ENCODE data around the gene DGKG. TPM values are rescaled to one million over a fixed set of nuclear protein-coding genes. Genes with fewer than 3 reads are reported as not detected.

The DGKG gene
- total and polyA plus RNA-seq, 2 of the 8 experiments (the other 6 are each of a cell fraction or from before 2014, with no cell fraction given) = 0.30 to 0.48 TPM

GRCh38 chr3:186359078-186359477, 3.0 kb downstream of the DGKG start:
- H3K4me2 ChIP-seq (ENCODE audit: insufficient read depth in 1 of 2, low read depth in 2 of 2, low read length in 2 of 2) = no peak overlapping the region
- peaks cover 3 to 15% (median 8%) of the 10 kb centered on the region in 4 experiments; a peak in 6 of 7 replicates for H3K4me1 ChIP-seq (replicated peaks in 1 of 4; ENCODE audit: control insufficient read depth in 3 of 4, insufficient read depth in 4 of 4, low read length in 3 of 4)
- no peak overlapping the region for H2BK120ac ChIP-seq (replicated peaks; ENCODE audit: low read depth, low read length)
- H2BK5ac ChIP-seq (ENCODE audit: low read depth, low read length) = no peak overlapping the region
- no peaks in the 10 kb centered on the region for H3K36me3 ChIP-seq (ENCODE audit: control insufficient read depth in 2 of 4, insufficient read depth in 4 of 4, low read length in 3 of 4)
- no peak overlapping the region for H4K91ac ChIP-seq (replicated peaks; ENCODE audit: insufficient read length, low read length)
- no peak overlapping the region for H3K4ac ChIP-seq (replicated peaks; ENCODE audit: insufficient read length, low read depth, low read length)
- H3K56ac ChIP-seq (replicated peaks; ENCODE audit: insufficient read length, low read depth, low read length) = no peak overlapping the region
- TF ChIP-seq BCL11A (IDR thresholded peaks at IDR 0.05; ENCODE audit: low read depth in 2 of 2, low read length in 2 of 2) (no peak), EGR1 (IDR thresholded peaks at IDR 0.05; ENCODE audit: borderline replicate concordance, low read depth, low read length) (no peak), SIRT6 (IDR thresholded peaks at IDR 0.05; ENCODE audit: low read length) (no peak), GTF2F1 (IDR thresholded peaks at IDR 0.05; ENCODE audit: borderline replicate concordance, low read depth, low read length) (no peak), KDM5A (IDR thresholded peaks at IDR 0.05; ENCODE audit: low read length) (no peak), TCF12 (IDR thresholded peaks at IDR 0.05; ENCODE audit: low read depth, low read length) (no peak), JUN (IDR thresholded peaks at IDR 0.05; ENCODE audit: low read depth, low read length) (no peak)
- 80% methylated on average over 3 of the region's 3 CpGs; no CpG with 5 or more reads in 1 of the 2 experiments for WGBS, 2 experiments (ENCODE audit: extremely low coverage in 1 of 2, insufficient coverage in 1 of 2, insufficient read length in 1 of 2, insufficient replicate concordance in 2 of 2, low coverage in 1 of 2, low lambda C conversion rate in 2 of 2, missing lambda C conversion rate in 1 of 2)
- no peaks in the 10 kb centered on the region for H3K79me1 ChIP-seq (ENCODE audit: low read depth, low read length)
- no peak for FAIRE-seq
- H4K20me1 ChIP-seq (replicated peaks in 1 of 2; ENCODE audit: control insufficient read depth in 1 of 2, insufficient read depth in 2 of 2, low read length in 2 of 2) = peaks cover 0 to 3% of the 10 kb centered on the region in 2 experiments
- peaks cover 35 to 42% (median 39%) of the 10 kb centered on the region in 4 experiments for H3K27me3 ChIP-seq (replicated peaks in 1 of 4; ENCODE audit: control insufficient read depth in 3 of 4, extremely low read depth in 1 of 4, insufficient read depth in 3 of 4, low read length in 3 of 4)
- DNase-seq (ENCODE audit: low read depth in 1 of 2, low spot score in 2 of 2) = no peak
- H3K4me3 ChIP-seq (ENCODE audit: extremely low read depth in 1 of 4, insufficient read depth in 2 of 4, low read depth in 3 of 4, low read length in 4 of 4) = no peak overlapping the region
- H2BK12ac ChIP-seq (ENCODE audit: low read depth, low read length) = no peak overlapping the region
- H3K79me2 ChIP-seq (ENCODE audit: control insufficient read depth in 1 of 2, insufficient read depth in 2 of 2, low read length in 2 of 2) = no peaks in the 10 kb centered on the region
- H3K9ac ChIP-seq (replicated peaks in 1 of 4; ENCODE audit: extremely low read depth in 1 of 4, low read depth in 3 of 4, low read length in 3 of 4) = no peak overlapping the region
- no peak overlapping the region for H2AFZ ChIP-seq (ENCODE audit: low read length)
- ChIA-PET CTCF (ENCODE audit: partially characterized antibody) (interaction anchor here (0.7 to 1.0 kb wide), 2 partner anchors 16 to 62 kb away, joined by 3 read pairs; no protein-coding TSS in a partner anchor), POLR2A (ENCODE audit: partially characterized antibody) (no interaction called here)
- H3K27ac ChIP-seq (ENCODE audit: low read depth, low read length) = no peak overlapping the region
- H3K23ac ChIP-seq (ENCODE audit: insufficient read length) = no peak overlapping the region
- no peak overlapping the region for H2BK15ac ChIP-seq (ENCODE audit: low read length)
- H4K8ac ChIP-seq (ENCODE audit: extremely low read depth, insufficient read depth, low read length) = no peak overlapping the region
- no peak overlapping the region for H2AK5ac ChIP-seq (ENCODE audit: low read depth, low read length)
- H2BK20ac ChIP-seq (ENCODE audit: low read length) = no peak overlapping the region
- peaks cover 21% of the 10 kb centered on the region for H3K23me2 ChIP-seq (ENCODE audit: low read depth, low read length)
- H3K9me3 ChIP-seq (ENCODE audit: insufficient read depth in 2 of 2, low read depth in 1 of 2, low read length in 1 of 2) = no peaks in the 10 kb centered on the region
- no peak overlapping the region for H3K18ac ChIP-seq (ENCODE audit: extremely low read depth, low read length)
- no peak overlapping the region for H4K5ac ChIP-seq (ENCODE audit: insufficient read length, low read depth, low read length)
- no peak overlapping the region for H3K14ac ChIP-seq (ENCODE audit: insufficient read length)
